Thyroid gland (tissue), 4 donors: ENCODE measurements around the gene DLL4. TPM values are rescaled to one million over a fixed set of nuclear protein-coding genes. Genes with fewer than 3 reads are reported as not detected.
"Not testable (repeated sequence)": the region's sequence is repeated elsewhere in the genome, so short reads cannot be mapped to it uniquely, and the experiment has no call there.

Experiments
- DNase-seq, 2 donors: peaks; one replicate each; pipeline ENCODE4 v3.0.0-alpha.2; 2019
- H3K27ac ChIP-seq, 3 donors: fragments of 200-600 bp; sonication (generic); 1 replicate in 2 of 3; 2 replicates in 1 of 3; pipeline ENCODE4 v1.5.1; 2016 to 2019; ENCODE audit warnings: mild to moderate bottlenecking in 1 of 3, moderate library complexity in 1 of 3
- H3K27me3 ChIP-seq: fragments of 200-600 bp; sonication (generic); one replicate; pipeline ENCODE4 v1.5.1; 2019
- H3K36me3 ChIP-seq, 2 donors: fragments of 200-600 bp; sonication (generic); one replicate each; pipeline ENCODE4 v1.5.1; 2016 to 2019
- H3K4me1 ChIP-seq, 2 donors: fragments of 200-600 bp; sonication (generic); one replicate each; pipeline ENCODE4 v1.5.1; 2017 to 2019
- H3K4me3 ChIP-seq, 3 donors: fragments of 200-600 bp; sonication (generic); replicated peaks in 1 of 3; 1 replicate in 2 of 3; 2 replicates in 1 of 3; pipeline ENCODE4 v1.5.1; 2016; ENCODE audit warnings: mild to moderate bottlenecking in 1 of 3
- H3K9me3 ChIP-seq: fragments of 200-600 bp; sonication (generic); one replicate; pipeline ENCODE4 v1.5.1; 2017
- CTCF ChIP-seq, 6 experiments: fragments of 200-600 bp in 3 of 6; fragments of 450-650 bp in 3 of 6; sonication (generic) in 3 of 6; IDR thresholded peaks; one replicate each; pipeline ENCODE4 v1.5.1; 2016 to 2019; ENCODE audit warnings: antibody characterized with exemption in 6 of 6, mild to moderate bottlenecking in 2 of 6, inconsistent platforms in 1 of 6, moderate library complexity in 1 of 6
- POLR2A ChIP-seq, 2 donors: fragments of 450-650 bp; IDR thresholded peaks; one replicate each; pipeline ENCODE4 v1.6.1; 2017; ENCODE audit warnings: antibody characterized with exemption in 2 of 2, mild to moderate bottlenecking in 2 of 2, moderate library complexity in 1 of 2
- WGBS, 2 donors: methylation state at CpG; one replicate each; pipeline ENCODE4 v1.1.5; 2017; 5-methylcytosine and 5-hydroxymethylcytosine counted together
- intact Hi-C: fragments of 100-400 bp; cut with DNase I; formaldehyde crosslinking; loops from one replicate; pipeline ENCODE4 v1.15.1; 2023
- total RNA-seq, 4 donors: library from RNA; depleted of rRNA; stranded (reverse); fragments of >200 nt; gene quantifications; one replicate each; pipeline ENCODE4 v1.2.3, GENCODE V29; 2016

The DLL4 gene
- total RNA-seq, 4 donors from 2014 or later = 6.8 to 27.1 (median 10.8) TPM

DNA sequence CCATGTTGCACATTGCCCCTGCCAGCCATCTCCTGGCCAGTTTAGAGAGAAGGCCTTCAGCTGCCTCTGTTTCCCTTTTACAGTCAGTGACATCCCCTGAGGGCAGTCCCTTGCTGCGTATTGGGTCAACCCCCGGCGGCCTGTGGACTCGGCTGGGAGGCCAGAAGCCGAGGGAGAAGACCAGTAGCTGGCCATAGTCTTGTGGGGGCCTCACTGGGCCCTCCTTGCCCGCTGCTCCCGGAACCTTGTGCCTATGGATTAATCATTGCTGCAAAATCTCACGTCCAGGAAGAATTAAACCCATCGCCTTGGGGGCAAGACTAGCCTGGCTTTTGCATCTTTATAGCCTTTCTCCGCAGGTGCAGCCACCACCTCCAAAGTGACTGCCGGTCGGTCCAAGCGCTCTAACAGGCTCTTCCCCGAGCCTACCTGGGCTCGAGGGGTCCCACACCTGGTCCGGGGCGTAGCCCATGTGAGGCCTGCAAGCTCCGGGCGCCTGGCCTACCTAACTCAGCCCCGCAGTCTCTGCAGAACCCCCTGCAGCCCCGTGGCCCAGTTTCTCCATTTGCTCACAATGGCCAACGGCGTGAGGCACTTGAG lies 23.3 kb downstream of the DLL4 start:
- DNase-seq = no peak
- TF ChIP-seq CTCF (IDR thresholded peaks at IDR 0.05) = no peak
- no peak for TF ChIP-seq POLR2A (IDR thresholded peaks at IDR 0.05)
- H3K9me3 ChIP-seq = no peaks in the 10 kb centered on the region
- H3K27ac ChIP-seq = peak overlapping the region in 2 of 3 donors; percentile 2 to 15
- intact Hi-C loops = no loop called here
- WGBS, 2 donors = 51 to 57% methylated on average over 18 to 23 of the region's 23 CpGs
- no peaks in the 10 kb centered on the region for H3K36me3 ChIP-seq
- peak overlapping the region; percentile 11 to 88 (median 61) for H3K4me3 ChIP-seq
- peaks cover 6 to 17% of the 10 kb centered on the region in 2 donors for H3K4me1 ChIP-seq
- no peaks in the 10 kb centered on the region for H3K27me3 ChIP-seq

- peak within 1 kb of the TSS; percentile 11 to 88 (median 61) for H3K4me3 ChIP-seq
- H3K36me3 ChIP-seq = no peaks in the 10 kb centered on the region
- peaks cover 6 to 17% of the 10 kb centered on the region in 2 donors for H3K4me1 ChIP-seq
- intact Hi-C loops = no loop called here
- 0 to 1% methylated on average over 6 to 21 of the region's 72 CpGs for WGBS, 2 donors
- H3K27ac ChIP-seq = peak within 1 kb of the TSS in 2 of 3 donors; percentile 2 to 15
- no peaks in the 10 kb centered on the region for H3K27me3 ChIP-seq
- TF ChIP-seq POLR2A (IDR thresholded peaks at IDR 0.05) (peak in 1 of 2 donors; percentile 62), CTCF (IDR thresholded peaks at IDR 0.05) (peak in 3 of 6 experiments; percentile 8 to 10 (median 10))
- peak; percentile 96 for DNase-seq
- no peaks in the 10 kb centered on the region for H3K9me3 ChIP-seq
Measured at GRCh38 chr15:40952901-40953712, 24.0 kb downstream of the DLL4 start, which contains the start of gene CHAC1. TSS of gene CHAC1 (plus strand) at chr15:40953471. CDS start at chr15:40953584, 113 bp downstream.

- Histone ChIP-seq H3K27ac (no peak overlapping the region), H3K36me3 (no peaks in the 10 kb centered on the region), H3K9me3 (no peaks in the 10 kb centered on the region), H3K27me3 (no peaks in the 10 kb centered on the region), H3K4me1 (peaks cover 6 to 17% of the 10 kb centered on the region in 2 donors), H3K4me3 (peak overlapping the region; percentile 11 to 88 (median 61))
- 3 to 8% methylated on average over 3 to 6 of the region's 17 CpGs for WGBS, 2 donors
- intact Hi-C loops = no loop called here
- peak in 1 of 2 donors; percentile 23 for DNase-seq
- TF ChIP-seq CTCF (IDR thresholded peaks at IDR 0.05) = no peak
- no peak for TF ChIP-seq POLR2A (IDR thresholded peaks at IDR 0.05)
Measured at GRCh38 chr15:40953713-40954074, 24.6 kb downstream of the DLL4 start.

GRCh38 chr15:40954158-40954848 lies 25.2 kb downstream of the DLL4 start:
- 76 to 77% methylated on average over 8 of the region's 8 CpGs for WGBS, 2 donors

DNA sequence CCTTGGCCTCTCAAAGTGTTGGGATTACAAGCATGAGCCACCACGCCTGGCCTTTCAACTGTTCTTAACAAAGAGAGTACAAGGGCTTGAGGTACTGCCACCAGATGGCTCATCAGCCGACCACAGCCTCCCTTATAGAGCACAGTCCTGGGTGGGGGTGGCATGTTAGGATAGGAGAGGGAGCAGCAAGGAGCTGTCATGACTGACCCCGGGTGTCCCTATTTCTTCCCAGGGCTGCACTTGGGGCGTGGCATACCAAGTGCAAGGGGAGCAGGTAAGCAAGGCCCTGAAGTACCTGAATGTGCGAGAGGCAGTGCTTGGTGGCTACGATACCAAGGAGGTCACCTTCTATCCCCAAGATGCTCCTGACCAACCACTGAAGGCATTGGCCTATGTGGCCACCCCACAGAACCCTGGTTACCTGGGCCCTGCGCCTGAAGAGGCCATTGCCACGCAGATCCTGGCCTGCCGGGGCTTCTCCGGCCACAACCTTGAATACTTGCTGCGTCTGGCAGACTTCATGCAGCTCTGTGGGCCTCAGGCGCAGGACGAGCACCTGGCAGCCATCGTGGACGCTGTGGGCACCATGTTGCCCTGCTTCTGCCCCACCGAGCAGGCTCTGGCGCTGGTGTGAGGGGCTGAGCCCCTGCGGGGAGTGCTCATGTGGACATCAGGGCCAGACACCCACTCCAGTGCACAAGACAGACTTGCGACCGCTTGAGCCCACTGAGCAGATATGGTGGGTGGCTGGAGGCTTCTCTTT lies 26.2 kb downstream of the DLL4 start:
- Histone ChIP-seq H3K36me3 (no peaks in the 10 kb centered on the region), H3K4me1 (peaks cover 6 to 17% of the 10 kb centered on the region in 2 donors), H3K27ac (no peak overlapping the region), H3K27me3 (no peaks in the 10 kb centered on the region), H3K9me3 (no peaks in the 10 kb centered on the region), H3K4me3 (no peak overlapping the region)
- intact Hi-C loops = no loop called here
- DNase-seq = no peak
- WGBS, 2 donors = 86 to 90% methylated on average over 11 to 12 of the region's 20 CpGs
- TF ChIP-seq CTCF (IDR thresholded peaks at IDR 0.05) (no peak), POLR2A (IDR thresholded peaks at IDR 0.05) (no peak)

More at GRCh38 chr15:40954158-40954848, 25.2 kb downstream of the DLL4 start:
- DNase-seq, intact Hi-C loops, H3K27ac ChIP-seq, H3K9me3 ChIP-seq, H3K36me3 ChIP-seq, H3K27me3 ChIP-seq: not testable (repeated sequence)
- Histone ChIP-seq H3K4me1 (peaks cover 6 to 17% of the 10 kb centered on the region in 2 donors), H3K4me3 (peak overlapping the region in 2 of 3 donors; percentile 11 to 61)
